Measurements from ENCODE around the gene GALNT9.
"Not testable (repeated sequence)": the region's sequence is repeated elsewhere in the genome, so short reads cannot be mapped to it uniquely, and the experiment has no call there.

Gene GALNT9

DNA sequence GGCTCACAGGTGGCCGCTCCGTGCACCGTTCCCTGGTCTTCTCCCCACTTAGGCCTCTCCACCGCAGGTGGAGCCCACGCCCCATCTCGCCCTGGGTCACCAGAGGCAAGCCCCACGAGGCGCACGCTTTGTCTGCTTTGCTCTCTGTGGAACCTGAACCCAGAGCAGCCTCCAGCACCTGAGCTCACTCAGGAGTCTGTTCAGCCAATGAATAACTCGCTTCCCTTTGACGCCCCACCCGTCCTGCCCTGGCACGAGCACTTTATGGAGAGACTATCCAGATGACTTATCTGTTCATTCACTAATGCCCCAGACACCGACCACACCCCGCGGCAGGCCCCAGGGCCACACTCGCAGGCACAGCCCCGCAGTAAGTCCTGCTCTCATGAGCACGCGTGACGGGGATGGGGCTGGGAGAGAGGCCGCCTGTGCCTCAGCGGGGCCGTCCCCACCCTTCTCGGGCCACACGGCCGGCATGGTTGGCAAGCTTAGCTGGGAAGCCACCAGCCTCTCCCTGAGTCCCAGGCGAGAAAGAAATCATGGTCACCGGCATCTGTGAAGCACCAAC is 100.1 kb downstream of the GALNT9 start:
- no peak for DNase-seq (ENCODE audit: low spot score)

DNA sequence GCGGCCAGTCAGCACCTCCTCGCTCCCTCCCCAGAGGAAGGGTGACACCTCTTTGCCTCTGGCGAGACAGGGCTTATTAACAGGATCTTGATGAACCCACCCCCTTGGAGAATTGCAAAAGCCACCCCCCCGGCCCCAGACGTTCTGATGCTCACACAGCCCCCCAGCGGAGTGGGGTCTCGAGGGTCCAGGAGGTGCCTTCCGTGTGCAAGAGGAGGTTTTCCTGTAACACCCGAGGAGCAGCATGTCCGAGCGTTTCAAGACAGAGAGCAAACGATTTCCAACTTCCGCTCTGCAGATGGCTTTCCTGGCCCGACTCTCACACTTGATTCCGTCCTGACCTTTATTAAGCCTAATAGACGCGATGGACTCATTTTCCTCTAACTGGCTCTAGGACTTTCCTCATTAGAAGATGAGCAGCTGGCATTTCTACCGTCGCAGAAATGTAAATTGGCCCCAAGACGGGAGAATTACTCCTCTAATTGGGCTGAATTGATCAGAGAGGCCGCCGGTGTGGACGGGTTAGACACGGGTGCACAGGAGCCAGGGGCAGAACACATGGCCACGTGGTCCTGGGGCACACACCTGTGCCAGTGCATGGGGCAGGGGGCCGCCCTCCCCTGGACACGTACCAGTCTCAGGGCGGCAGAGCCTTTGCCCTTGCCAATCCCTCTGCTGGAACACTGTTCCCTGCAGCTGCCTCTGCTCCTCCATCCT is 100.8 kb downstream of the GALNT9 start:
- DNase-seq (ENCODE audit: low spot score), result no peak

DNA sequence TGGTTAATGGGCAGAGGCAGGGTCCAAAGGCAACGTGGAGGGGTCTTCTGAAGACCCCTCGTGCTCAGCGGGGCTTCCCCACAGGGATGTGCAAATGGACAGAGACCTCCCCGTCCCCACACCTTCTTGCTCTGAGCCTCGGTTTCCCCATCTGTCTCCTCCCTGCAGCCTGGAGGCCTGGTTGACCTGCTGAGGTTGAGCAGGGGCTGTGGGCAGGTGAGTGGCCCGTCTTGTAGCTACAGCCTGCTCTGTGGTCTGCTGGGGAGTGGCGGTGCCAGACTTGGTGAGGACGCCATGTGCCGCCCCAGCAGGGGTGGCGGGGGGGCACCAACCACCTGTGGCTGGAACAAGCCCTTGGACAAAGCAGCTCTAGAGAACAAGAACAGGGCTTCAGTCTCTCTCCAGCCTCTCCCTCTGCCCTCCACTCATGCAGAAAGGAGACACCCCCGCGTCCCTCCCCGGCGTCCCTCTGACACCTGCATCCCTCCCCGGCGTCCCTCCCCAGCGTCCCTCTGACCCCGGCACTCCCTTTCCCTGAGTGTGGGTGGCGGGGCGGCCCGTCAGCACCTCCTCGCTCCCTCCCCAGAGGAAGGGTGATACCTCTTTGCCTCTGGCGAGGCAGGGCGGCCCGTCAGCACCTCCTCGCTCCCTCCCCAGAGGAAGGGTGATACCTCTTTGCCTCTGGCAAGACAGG is 101.5 kb downstream of the GALNT9 start:
- no peak for DNase-seq (ENCODE audit: low spot score)

DNA sequence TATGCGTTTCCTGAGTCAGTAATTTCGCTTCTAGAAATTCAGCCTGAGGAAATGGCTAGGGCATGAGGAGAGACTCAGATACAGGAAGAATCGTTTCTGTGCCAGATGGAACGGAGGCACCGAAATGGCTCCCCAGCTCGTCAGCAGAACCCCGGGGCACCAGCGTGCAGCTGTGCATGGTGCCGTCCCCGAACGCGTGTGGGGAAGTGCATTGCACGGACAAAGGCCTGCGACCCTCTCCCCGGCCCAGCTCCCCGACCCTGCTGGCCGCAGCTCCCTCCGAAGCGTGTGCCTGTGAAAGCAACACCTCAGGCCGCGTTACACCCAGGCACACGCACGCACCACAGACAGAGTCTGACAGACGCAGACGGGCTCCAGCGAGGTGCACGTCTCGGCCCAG is 102.3 kb downstream of the GALNT9 start:
- no peak for DNase-seq (ENCODE audit: low spot score)

DNA sequence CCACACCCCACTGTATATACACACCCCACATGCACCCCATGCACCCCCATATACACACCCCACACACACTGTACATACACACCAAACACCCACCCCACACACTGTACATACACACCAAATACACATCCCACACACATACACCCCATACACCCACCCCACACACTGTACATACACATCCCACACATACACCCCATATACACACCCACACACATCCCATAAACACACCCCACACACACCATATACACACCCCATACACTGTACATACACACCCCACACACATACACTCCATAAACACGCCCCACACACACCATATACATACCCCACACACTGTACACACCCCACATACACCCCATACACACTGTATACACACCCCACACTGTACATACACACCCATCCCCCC is 102.8 kb downstream of the GALNT9 start:
- DNase-seq (ENCODE audit: low spot score), result no peak

DNA sequence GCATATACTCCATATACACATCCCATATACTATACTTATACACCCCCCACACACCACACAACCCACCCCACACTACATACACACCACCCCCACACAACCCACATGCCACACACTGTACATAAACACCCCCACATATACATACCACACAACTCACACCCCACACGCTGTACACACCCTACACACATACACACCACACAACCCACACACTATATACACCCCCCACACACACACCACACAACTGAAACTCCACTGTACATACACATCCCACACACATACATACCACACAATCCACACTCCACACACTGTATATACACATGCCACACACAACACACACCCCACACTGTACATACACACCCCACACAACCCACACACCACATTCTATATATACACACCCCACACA is 104.2 kb downstream of the GALNT9 start:
- no peak for DNase-seq (ENCODE audit: low spot score)

DNA sequence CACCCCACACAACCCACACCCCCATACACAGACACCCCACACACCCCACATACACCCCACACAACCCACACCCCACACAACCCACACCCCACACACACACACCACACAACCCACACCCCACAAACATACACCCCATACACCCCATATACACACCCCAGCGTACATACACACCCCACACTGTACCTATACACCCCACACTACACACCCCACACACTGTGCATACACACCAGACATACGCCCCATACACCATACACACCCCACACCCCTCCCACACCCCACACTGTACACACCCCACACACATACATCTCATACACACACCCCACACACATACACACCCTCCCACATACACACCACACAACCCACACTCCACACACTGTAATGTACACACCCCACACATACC is 104.9 kb downstream of the GALNT9 start:
- DNase-seq (ENCODE audit: low spot score), result no peak

DNA sequence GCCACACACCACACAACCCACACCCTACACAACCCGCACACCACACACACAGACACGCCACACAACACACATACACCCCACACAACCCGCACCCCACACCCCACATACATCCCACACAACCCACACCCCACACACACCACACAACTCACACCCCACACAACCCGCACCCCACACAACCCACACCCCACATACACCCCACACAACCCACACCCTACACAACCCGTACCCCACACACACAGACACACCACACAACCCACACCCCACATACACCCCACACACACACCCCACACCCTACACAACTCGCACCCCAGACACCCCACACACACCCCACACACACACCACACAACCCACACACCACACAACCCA is 106.6 kb downstream of the GALNT9 start:
- DNase-seq (ENCODE audit: low spot score), result no peak

DNA sequence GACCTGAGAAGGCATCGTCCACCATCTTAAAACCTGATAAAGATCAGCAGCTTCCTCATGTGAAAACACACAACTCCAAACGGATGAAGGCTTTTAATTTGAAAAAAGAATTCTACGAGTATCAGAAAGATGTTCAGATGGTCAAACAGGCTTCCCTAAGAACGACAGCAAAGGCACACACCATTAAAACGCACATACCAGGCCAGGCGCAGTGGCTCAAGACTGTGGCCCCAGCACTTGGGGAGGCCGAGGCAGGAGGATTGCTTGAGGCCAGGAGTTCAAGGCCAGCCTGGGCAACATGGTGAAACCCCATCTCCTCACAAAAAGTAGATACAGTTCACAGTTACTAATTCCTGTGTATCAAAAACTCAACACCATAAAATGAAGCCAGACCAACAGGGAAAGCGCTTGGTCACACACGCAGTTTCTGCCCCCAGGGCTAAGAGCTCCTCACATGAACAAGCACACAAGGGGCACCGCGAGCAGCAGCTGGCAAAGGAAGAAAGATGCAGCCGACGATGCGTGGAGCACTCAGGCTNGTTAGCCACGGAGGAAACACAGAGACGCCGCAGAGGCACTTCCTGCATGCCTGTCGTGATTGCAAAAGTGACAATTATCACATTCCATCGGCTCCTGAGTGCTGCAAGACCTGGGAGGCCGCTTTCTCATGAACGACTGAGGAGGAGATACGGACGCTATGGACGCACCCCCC is 107.1 kb downstream of the GALNT9 start:
- peak; percentile 84 for DNase-seq (ENCODE audit: low spot score)

DNA sequence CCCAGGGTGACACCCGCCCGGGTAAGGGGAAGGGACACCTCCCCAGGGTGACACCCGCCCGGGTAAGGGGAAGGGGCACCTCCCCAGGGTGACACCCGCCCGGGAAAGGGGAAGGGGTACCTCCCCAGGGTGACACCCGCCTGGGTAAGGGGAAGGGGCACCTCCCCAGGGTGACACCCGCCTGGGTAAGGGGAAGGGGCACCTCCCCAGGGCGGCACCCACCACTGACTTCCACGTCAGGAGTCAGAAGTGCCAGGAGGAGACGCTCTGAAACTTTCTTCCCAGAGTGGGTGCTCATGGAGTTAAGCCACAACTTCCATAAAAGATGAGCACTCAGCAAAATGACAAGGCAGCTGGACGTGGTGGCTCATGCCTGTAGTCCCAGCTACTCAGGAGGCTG is 109.6 kb downstream of the GALNT9 start:
- DNase-seq (ENCODE audit: low spot score), result not testable (repeated sequence)

DNA sequence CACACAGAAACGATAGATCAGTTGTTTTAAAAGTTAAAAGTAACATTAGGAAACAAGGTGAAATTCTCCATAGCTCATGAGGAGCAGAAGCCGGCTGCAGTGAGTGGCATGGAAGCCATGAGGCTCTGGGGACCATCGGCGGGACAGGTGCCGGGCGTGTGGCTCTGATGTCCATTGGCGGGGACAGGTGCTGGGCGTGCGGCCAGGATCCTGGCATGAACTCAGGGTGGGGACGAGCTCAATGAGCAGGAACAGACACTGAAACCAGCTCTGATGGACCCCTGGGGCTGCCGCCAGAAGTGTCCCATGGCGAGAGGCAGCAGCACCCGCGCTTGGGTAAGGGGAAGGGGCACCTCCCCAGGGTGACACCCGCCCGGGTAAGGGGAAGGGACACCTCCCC is 110.1 kb downstream of the GALNT9 start:
- DNase-seq (ENCODE audit: low spot score), result no peak

DNA sequence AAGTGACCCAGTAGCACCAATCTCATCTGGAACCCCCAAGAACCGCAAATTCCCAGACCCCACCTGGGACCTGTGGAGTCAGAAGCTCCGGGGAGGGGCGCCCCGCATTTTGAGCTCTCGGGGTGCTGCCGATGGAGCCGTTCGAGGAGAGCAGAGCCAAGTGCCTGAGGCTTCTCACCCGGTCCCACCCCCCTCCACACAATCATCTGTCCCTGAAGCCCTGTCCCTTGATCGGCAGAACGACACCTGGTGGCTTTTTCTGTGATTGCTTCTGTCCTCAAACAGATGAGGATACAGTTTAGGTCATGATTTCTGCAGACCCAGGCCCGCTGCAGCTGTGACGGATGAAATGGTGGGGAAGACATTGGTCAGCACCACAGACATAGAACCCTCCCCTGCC is 110.5 kb downstream of the GALNT9 start:
- DNase-seq (ENCODE audit: low spot score), result peak; percentile 60

DNA sequence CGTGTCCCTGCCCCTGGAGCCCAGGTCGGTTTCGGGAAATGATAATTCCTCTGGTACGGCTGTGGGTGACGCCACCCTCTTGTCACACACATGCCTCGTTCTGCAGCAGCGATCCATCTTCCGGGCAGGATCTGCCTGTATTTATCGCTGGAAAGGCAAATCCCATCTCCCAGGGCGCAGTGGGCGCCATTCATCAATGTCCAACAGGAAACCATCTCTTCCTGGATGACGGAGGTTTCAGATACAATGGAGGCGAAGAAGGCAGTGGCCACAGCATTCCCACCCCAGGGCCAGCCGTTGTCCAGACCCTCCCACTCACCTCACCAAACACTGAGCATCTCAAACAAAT is 110.9 kb downstream of the GALNT9 start:
- no peak for DNase-seq (ENCODE audit: low spot score)

DNA sequence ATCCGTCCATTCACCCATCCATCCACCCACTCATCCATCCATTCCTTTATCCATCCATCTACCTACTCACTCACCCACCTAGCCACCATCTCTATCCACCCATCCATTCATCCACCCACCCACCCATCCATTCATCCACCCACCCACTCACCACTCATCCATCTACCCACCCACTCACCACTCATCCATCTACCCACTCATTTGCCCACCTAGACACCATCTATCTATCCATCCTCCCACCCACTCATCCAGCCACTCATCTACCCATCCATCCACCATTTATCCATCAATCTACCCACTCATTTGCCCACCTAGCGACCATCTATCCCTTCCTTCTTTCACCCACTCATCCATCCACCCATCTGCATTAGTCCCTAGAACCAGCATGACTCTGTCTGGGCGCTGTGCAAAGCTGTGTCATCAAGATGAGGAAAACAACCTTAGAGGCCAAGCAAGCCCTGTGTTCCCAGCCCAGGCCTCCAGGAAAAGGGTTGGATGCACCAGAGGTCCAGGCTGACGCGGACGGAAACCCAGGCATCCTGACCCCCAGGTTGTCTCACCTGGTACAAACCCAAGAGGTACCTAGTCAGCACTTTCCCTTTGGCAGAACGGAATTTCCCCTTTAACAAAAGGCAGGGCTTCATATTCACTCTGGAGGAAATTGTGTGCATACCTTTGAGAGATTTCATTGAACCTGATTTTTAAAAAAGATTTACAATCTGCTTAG is 111.4 kb downstream of the GALNT9 start:
- DNase-seq (ENCODE audit: low spot score), result no peak

DNA sequence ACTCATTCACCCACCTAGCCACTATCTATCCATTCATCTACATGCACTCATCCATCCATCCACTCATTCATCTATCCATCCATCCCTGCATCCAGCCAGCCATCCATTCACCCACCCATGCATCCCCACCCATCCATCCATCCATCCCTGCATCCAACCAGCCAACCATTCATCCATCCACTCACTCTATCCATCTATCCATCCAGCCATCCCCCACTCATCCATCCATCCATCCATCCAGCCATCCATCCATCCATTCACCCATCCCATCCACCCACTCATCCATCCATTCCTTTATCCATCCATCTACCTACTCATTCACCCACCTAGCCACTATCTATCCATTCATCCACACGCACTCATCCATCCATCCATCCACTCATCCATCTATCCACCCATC is 112.0 kb downstream of the GALNT9 start:
- no peak for DNase-seq (ENCODE audit: low spot score)

DNA sequence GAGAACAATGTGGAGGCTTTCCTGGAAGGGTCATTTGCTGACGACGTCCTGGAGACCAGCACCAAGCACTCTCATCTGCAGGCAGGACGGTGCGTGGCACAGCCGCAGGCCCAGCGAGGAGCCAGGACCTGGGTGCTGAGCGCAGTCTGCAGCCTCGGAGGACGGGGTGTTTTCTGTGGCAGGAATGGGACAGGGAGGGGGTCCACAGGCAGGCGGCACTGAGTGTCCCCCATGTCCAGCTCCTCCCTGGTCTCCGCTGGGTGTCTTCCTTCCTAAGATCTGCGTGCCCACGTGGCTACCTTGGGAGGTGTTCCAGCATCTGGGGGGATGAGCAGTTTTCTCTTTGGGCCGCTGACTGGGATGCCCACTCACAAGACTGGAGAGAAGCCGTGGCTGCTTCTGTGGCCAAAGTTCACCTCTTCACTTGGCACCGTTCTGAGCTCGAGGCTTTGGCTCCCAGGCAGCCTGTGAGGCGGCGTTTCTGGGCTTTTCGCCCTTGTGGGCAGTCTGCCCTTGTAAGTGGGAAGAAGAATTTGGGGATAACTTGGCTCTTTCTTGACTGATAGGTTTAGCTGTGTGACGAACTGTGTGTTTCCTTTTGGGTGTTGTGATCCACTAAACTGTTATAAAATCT is 112.9 kb downstream of the GALNT9 start:
- no peak for DNase-seq (ENCODE audit: low spot score)

DNA sequence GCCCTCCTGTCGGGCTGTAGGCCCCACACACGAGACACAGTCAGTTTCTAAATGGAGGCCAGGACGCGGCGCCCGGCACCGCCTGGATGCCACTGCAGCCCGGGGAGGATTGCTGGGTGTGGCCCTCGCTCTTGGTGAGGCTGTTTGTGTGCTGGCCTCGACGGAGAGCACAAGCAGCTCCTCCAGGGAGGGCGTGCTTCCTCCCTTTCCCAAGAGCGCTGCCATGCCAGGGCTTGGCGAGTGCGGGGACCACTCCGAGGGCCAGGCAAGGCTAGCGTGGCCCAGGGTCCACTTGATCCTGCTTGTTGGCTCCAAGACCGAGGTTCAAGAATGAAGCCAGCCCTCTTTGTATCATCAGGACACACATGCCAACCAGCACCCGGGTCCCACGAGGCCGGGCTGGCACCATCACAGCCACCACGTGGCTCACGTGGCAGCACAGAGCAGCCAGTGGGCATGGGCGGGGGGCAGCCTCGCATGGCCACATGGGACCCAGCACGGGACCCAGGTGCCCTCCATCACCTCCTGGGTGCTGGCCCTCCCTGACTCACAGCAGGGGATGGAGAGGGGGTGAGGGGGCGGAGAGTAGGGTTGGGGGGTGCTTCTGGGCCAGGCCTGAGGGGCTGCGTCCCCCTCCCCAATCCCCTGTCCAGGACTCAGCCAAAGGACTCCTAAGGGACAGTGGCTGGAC is 113.9 kb downstream of the GALNT9 start:
- DNase-seq (ENCODE audit: low spot score), result no peak

DNA sequence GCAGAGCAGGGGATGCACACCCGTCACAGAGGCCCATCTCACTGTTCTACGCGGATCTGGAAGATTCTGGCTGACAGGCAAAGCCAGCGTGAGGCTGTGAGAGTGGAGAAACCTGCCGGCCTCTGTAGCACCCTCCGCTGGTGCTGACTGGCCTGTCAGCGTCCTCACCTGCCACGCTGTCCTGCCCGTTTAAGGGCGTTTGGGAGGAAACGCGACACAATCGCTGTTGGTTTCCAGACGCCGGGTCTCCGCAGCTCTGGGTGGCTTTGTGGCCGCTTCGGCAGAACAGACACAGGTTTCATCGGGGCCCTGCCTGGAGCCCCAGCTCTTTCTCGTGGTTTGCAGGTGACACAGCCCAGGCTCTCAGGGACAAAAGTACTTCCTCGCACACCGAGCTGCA is 114.5 kb downstream of the GALNT9 start:
- DNase-seq (ENCODE audit: low spot score), result no peak

DNA sequence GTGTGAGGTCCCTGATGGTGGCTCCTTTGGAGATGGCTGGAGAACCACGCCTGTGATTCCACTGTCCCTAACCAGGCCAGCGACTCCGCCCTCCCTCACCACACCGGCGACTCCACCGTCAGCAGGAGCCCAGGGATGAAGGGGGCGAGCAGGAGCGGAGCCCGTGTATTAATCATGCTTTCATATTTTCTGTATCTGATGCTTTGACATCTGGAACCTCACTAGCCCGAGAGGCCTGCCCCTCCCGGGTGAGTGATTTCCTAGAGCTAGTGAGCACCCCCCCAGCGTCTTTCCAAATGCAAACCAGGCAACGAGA is 115.3 kb downstream of the GALNT9 start:
- no peak for DNase-seq (ENCODE audit: low spot score)

DNA sequence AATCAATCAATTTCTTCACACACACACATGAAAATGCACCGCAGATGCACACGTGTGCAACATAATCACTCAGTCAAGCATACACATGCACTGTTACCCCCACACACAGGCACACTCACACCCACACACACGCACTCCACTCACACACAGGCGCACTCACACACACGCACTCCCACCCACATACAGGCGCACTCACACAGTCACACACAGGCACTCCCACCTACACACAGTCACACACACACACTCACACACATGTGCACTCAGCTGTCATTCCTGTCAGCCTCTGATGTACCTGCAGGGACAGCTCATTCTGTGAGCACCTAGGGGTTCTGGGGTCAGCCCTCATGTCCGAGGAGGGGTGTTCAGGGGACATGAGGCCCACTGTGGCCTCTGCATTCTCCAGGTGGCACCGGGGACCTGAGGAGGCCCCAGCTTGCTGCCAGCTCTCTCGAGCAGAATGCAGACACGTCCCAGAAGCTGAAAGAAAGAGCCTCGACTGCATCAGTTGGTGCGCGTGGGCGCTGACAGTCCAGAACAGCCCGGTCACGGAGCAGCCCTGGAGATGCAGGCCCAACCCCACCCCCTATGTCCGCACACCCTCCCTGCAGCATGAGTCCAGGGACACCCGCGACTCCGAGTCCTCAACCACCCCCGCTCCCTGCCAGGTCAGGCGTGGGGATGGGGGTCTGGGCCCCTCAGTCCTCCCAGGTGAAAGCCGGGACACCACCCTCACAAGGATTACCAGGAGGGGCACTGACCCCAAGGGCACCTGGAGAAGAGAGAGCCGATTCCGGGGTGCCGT is 115.8 kb downstream of the GALNT9 start:
- no peak for DNase-seq (ENCODE audit: low spot score)

DNA sequence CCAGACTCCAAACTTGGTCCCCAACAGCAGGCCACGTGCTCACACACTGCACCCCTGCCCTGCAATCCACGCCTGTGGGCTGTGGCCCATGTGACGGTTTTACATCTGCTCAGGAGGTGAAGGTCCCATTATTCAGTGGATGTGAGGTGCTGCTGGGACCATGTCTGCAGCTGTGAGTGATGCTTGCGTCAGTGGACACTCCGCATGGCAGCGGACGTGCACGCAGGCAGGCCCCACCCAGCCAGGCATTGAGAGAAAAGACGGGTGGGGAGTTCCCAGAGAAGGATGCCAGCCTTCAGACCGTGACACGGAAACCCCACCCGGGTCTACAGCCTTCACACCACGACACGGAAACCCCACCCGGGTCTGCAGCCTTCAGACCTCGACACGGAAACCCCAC is 117.6 kb downstream of the GALNT9 start:
- no peak for DNase-seq (ENCODE audit: low spot score)
